HG03571 (cell line): ENCODE measurements around the gene OPN3.
A peak's percentile ranks its signal among the peaks of the same experiment; 100 is the strongest.

Experiments used
- ATAC-seq: cut with Tn5 transposase; IDR thresholded peaks from one replicate; pipeline ENCODE4 v1.9.1; 2021; ENCODE audit not compliant: unreplicated experiment

Gene OPN3

GRCh38 chr1:241646201-241646600, 6.0 kb upstream of the OPN3 start:
- ATAC-seq: no peak

- no peak for ATAC-seq
Observed at GRCh38 chr1:241645199-241645598, 5.0 kb upstream of the OPN3 start.

GRCh38 chr1:241644259-241644658, 4.1 kb upstream of the OPN3 start:
- no peak for ATAC-seq

- no peak for ATAC-seq
Observed at GRCh38 chr1:241642593-241642944, 2.4 kb upstream of the OPN3 start.

- ATAC-seq: no peak
Observed at GRCh38 chr1:241641773-241642592, 1.8 kb upstream of the OPN3 start.

GRCh38 chr1:241640867-241641622, 876 bp upstream of the OPN3 start:
- no peak for ATAC-seq

GRCh38 chr1:241639623-241640148, 483 bp downstream of the OPN3 start:
- ATAC-seq: peak; percentile 42

GRCh38 chr1:241638909-241639622, 1.1 kb downstream of the OPN3 start:
- ATAC-seq: no peak

- no peak for ATAC-seq
Observed at GRCh38 chr1:241638099-241638682, 2.0 kb downstream of the OPN3 start.

GRCh38 chr1:241637604-241638003, 2.6 kb downstream of the OPN3 start:
- ATAC-seq: no peak

GRCh38 chr1:241637046-241637590, 3.1 kb downstream of the OPN3 start:
- ATAC-seq: no peak

- no peak for ATAC-seq
Observed at GRCh38 chr1:241636291-241636690, 3.9 kb downstream of the OPN3 start.

GRCh38 chr1:241635556-241636152, 4.5 kb downstream of the OPN3 start:
- no peak for ATAC-seq

- no peak for ATAC-seq
Observed at GRCh38 chr1:241632987-241633386, 7.2 kb downstream of the OPN3 start.

GRCh38 chr1:241631674-241632073, 8.5 kb downstream of the OPN3 start:
- no peak for ATAC-seq

- ATAC-seq: no peak
Observed at GRCh38 chr1:241630899-241631298, 9.3 kb downstream of the OPN3 start.

- ATAC-seq: no peak
Observed at GRCh38 chr1:241630476-241630875, 9.7 kb downstream of the OPN3 start.

GRCh38 chr1:241630005-241630404, 10.2 kb downstream of the OPN3 start:
- ATAC-seq: no peak

- ATAC-seq: no peak
Observed at GRCh38 chr1:241627453-241628259, 12.5 kb downstream of the OPN3 start.

GRCh38 chr1:241624935-241625334, 15.2 kb downstream of the OPN3 start:
- ATAC-seq: no peak
